Endothelial cell of umbilical vein (primary cell): ENCODE results near the gene DPP3. TPM values are rescaled to one million over a fixed set of nuclear protein-coding genes. Genes with fewer than 3 reads are reported as not detected.

Experiments
- BruUV-seq: library from RNA; stranded (reverse); fragments of 400-500 nt; replicated peaks from 2 replicates; lab custom pipeline; 2021; lab: Mats Ljungman, UMichigan
- CTCF ChIA-PET: fragments of 300-600, 350-600 bp; sonication (Branson Sonifier 250); formaldehyde crosslinking; loops from one replicate; lab custom pipeline; 2021; ENCODE audit warnings: antibody characterized with exemption, inconsistent platforms; lab: Charles Lee
- POLR2A ChIA-PET: fragments of 300-600, 350-600 bp; sonication (Branson Sonifier 250); formaldehyde crosslinking; loops from one replicate; lab custom pipeline; 2021; ENCODE audit warnings: antibody characterized with exemption, inconsistent platforms; lab: Charles Lee
- DNase-seq: peaks from one replicate; pipeline ENCODE4 v3.0.0-alpha.2; 2011; ENCODE audit warnings: low read depth, low spot score
- FAIRE-seq: peaks from 2 replicates; lab custom pipeline; 2011; peaks lifted over from hg19 to GRCh38; lab: Jason Lieb, UNC
- H2AFZ ChIP-seq: 2 replicates; pipeline ENCODE4 v1.6.0; 2012; ENCODE audit warnings: low read depth, low read length, control low read depth, inconsistent platforms
- H3K27ac ChIP-seq: 2 replicates; pipeline ENCODE4 v1.5.1; 2011; ENCODE audit warnings: low read depth, mild to moderate bottlenecking, control low read depth, low read length, moderate library complexity; ENCODE audit not compliant: insufficient read depth
- H3K27me3 ChIP-seq, 2 experiments: 2 replicates each; pipeline versions ENCODE4 v1.6.0 to v1.6.1; 2011; ENCODE audit warnings: low read length in 2 of 2, mixed read lengths in 1 of 2; ENCODE audit not compliant: control insufficient read depth in 2 of 2, insufficient read depth in 2 of 2
- H3K36me3 ChIP-seq, 2 experiments: 2 replicates in 1 of 2; 3 replicates in 1 of 2; pipeline ENCODE4 v1.5.1; 2011; ENCODE audit warnings: low read length in 2 of 2, mild to moderate bottlenecking in 1 of 2, moderate library complexity in 1 of 2; ENCODE audit not compliant: control insufficient read depth in 2 of 2, insufficient read depth in 2 of 2; ENCODE audit errors: extremely low read depth in 1 of 2
- H3K4me1 ChIP-seq: 3 replicates; pipeline ENCODE4 v1.5.1; 2011; ENCODE audit warnings: mild to moderate bottlenecking, low read length; ENCODE audit not compliant: control insufficient read depth, insufficient read depth; ENCODE audit errors: extremely low read depth
- H3K4me2 ChIP-seq: 2 replicates; pipeline ENCODE4 v1.6.1; 2011; ENCODE audit warnings: low read length, control low read depth, mixed read lengths; ENCODE audit not compliant: insufficient read depth
- H3K4me3 ChIP-seq, 3 experiments: fragments of 200-600 bp in 1 of 3; sonication (generic), shearing (Covaris generic) in 1 of 3; replicated peaks in 1 of 3; 2 replicates each; pipeline ENCODE4 v1.5.1; 2011 to 2016; ENCODE audit warnings: control low read depth in 3 of 3, low read length in 3 of 3, mild to moderate bottlenecking in 2 of 3, inconsistent platforms in 1 of 3, low read depth in 1 of 3, moderate library complexity in 1 of 3; ENCODE audit not compliant: insufficient read depth in 1 of 3
- H3K79me2 ChIP-seq: 2 replicates; pipeline ENCODE4 v1.6.0; 2012; ENCODE audit warnings: low read length, inconsistent platforms; ENCODE audit not compliant: control insufficient read depth, insufficient read depth
- H3K9ac ChIP-seq: replicated peaks from 2 replicates; pipeline ENCODE3; 2011; ENCODE audit warnings: low read length, control low read depth; ENCODE audit not compliant: insufficient read depth; ENCODE audit errors: extremely low read depth
- H3K9me1 ChIP-seq: replicated peaks from 3 replicates; pipeline ENCODE4 v1.6.0; 2011; ENCODE audit warnings: mild to moderate bottlenecking, low read length; ENCODE audit not compliant: control insufficient read depth, insufficient read depth; ENCODE audit errors: extremely low read depth
- H3K9me3 ChIP-seq: replicated peaks from 2 replicates; pipeline ENCODE4 v1.5.1; 2012; ENCODE audit warnings: low read length, inconsistent platforms; ENCODE audit not compliant: control insufficient read depth, insufficient read depth
- H4K20me1 ChIP-seq: replicated peaks from 2 replicates; pipeline ENCODE3; 2011; ENCODE audit warnings: mild to moderate bottlenecking, low read length; ENCODE audit not compliant: control insufficient read depth, insufficient read depth; ENCODE audit errors: extremely low read depth
- EZH2 ChIP-seq: IDR thresholded peaks from 2 replicates; pipeline ENCODE4 v1.6.1; 2012; ENCODE audit warnings: borderline replicate concordance, low read depth, mild to moderate bottlenecking, moderate library complexity, low read length, inconsistent platforms; ENCODE audit not compliant: severe bottlenecking
- FOS ChIP-seq: IDR thresholded peaks from 2 replicates; pipeline ENCODE4 v1.6.1; 2011; ENCODE audit warnings: mild to moderate bottlenecking, low read length, moderate library complexity, borderline replicate concordance; ENCODE audit not compliant: insufficient read depth
- GATA2 ChIP-seq: IDR thresholded peaks from 2 replicates; pipeline ENCODE4 v1.7.0; 2011; ENCODE audit warnings: low read depth, mild to moderate bottlenecking, moderate library complexity, mixed read lengths, low read length; ENCODE audit not compliant: insufficient read length, insufficient read depth
- JUN ChIP-seq: IDR thresholded peaks from 2 replicates; pipeline ENCODE4 v1.6.1; 2011; ENCODE audit warnings: borderline replicate concordance, low read depth; ENCODE audit not compliant: insufficient read length, insufficient read depth
- MAX ChIP-seq: IDR thresholded peaks from 2 replicates; pipeline ENCODE4 v1.6.1; 2011; ENCODE audit not compliant: insufficient read depth, insufficient read length
- POLR2A ChIP-seq: IDR thresholded peaks from 2 replicates; pipeline ENCODE4 v1.6.1; 2012; ENCODE audit warnings: low read depth, mild to moderate bottlenecking, control low read depth, low read length
- dilution Hi-C: fragments of 300-500 bp; cut with MboI; formaldehyde crosslinking; loops from one replicate; pipeline ENCODE4 v1.15.0; 2019; ENCODE audit warnings: low sequenced_read_pairs; ENCODE audit not compliant: extremely low pct_ligation_motif_present
- intact Hi-C: fragments of 100-400 bp; cut with micrococcal nuclease; formaldehyde crosslinking; loops from one replicate; pipeline ENCODE4 v1.10.0; 2022
- polyA plus RNA-seq, 4 experiments: library from polyadenylated mRNA; depleted of rRNA in 3 of 4; stranded (reverse) in 3 of 4; unstranded in 1 of 4; fragments of >200 nt; gene quantifications; 2 replicates each; pipeline versions ENCODE4 v1.2.1 to v1.2.3, GENCODE V29; 2011 to 2012; ENCODE audit warnings: missing spikeins in 1 of 4
- total RNA-seq: library from RNA; stranded (reverse); gene quantifications from 2 replicates; pipeline ENCODE4 v1.2.3, GENCODE V29; 2021

DPP3 gene
- total and polyA plus RNA-seq, 2 donors (not counting 3 experiments of a cell fraction or from before 2014, with no cell fraction given), result 46.4 to 50.4 TPM

DNA sequence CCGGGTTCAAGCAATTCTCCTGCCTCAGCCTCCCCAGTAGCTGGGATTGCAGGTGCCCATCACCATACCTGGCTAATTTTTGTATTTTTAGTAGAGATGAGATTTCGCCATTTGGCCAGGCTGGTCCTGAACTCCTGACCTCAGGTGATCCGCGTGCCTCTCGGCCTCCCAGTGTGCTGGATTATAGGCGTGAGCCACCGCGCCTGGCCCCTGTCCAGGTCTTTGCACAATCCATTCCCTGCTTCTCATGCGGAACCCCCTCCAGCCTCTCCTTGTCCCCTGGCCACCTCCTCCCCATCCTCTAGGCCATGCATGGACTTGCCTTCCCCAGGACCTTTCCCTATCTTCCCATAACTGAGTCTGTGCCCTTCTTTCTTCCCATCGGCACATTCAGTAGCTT lies 8.7 kb downstream of the DPP3 start:
- Histone ChIP-seq H4K20me1 (no peaks in the 10 kb centered on the region), H3K9me3 (no peaks in the 10 kb centered on the region), H3K27ac (no peak overlapping the region), H3K4me3 (no peak overlapping the region), H3K27me3 (no peaks in the 10 kb centered on the region), H3K4me1 (no peaks in the 10 kb centered on the region), H3K36me3 (peaks cover 0 to 19% of the 10 kb centered on the region in 2 experiments), H3K9me1 (no peaks in the 10 kb centered on the region), H2AFZ (no peak overlapping the region), H3K79me2 (no peaks in the 10 kb centered on the region), H3K9ac (no peak overlapping the region), H3K4me2 (no peak overlapping the region)
- no TSS peak for BruUV-seq
- intact Hi-C loops, result no loop called here
- CTCF ChIA-PET, result no interaction called here
- DNase-seq (no peak), FAIRE-seq (no peak)
- TF ChIP-seq EZH2 (no peak), POLR2A (no peak)
- dilution Hi-C loops, result no loop called here
- POLR2A ChIA-PET, result no interaction called here

GRCh38 chr11:66489636-66490035 lies 9.4 kb downstream of the DPP3 start:
- no peaks in the 10 kb centered on the region for H3K4me1 ChIP-seq
- H3K9me1 ChIP-seq, result no peaks in the 10 kb centered on the region
- H3K4me3 ChIP-seq, result no peak overlapping the region
- no peaks in the 10 kb centered on the region for H3K79me2 ChIP-seq
- no peaks in the 10 kb centered on the region for H4K20me1 ChIP-seq
- no peaks in the 10 kb centered on the region for H3K27me3 ChIP-seq
- no peak overlapping the region for H3K4me2 ChIP-seq
- no peaks in the 10 kb centered on the region for H3K9me3 ChIP-seq
- DNase-seq (no peak), FAIRE-seq (no peak)
- no peak overlapping the region for H3K9ac ChIP-seq
- ChIA-PET CTCF (interaction anchor here (1.0 kb wide), 1 partner anchor 11 kb away, joined by 3 read pairs; no protein-coding TSS in a partner anchor), POLR2A (no interaction called here)
- no peak overlapping the region for H3K27ac ChIP-seq
- peaks cover 0 to 19% of the 10 kb centered on the region in 2 experiments for H3K36me3 ChIP-seq
- intact Hi-C loops, result no loop called here
- no peak for TF ChIP-seq JUN
- TF ChIP-seq MAX, result no peak
- no peak for TF ChIP-seq GATA2
- TF ChIP-seq FOS, result no peak
- TF ChIP-seq POLR2A, result no peak
- dilution Hi-C loops, result no loop called here
- no peak overlapping the region for H2AFZ ChIP-seq
- BruUV-seq, result no TSS peak
